Measurements from ENCODE around the gene GAS2L1.
"Not testable (repeated sequence)": the region's sequence is repeated elsewhere in the genome, so short reads cannot be mapped to it uniquely, and the experiment has no call there.

Gene GAS2L1

DNA sequence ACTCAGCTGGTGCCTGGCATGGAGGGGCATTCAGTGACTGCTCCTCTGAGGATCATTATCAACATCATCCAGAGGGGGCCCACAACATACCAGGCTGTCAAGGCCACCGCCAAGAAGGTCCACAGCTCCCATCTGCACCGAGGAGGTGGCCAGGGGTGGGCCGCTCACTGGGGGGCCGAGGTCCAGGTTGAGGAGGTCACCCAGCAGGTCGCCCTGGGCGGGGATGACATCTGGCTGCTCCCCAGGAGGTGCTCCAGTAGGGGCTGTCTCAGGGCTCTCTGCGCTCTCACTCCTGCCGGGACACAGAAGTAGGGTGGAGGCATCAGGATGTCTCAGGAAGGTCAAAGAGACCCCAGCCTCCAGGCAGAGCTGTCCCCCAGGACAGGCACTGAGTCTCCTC is 34.1 kb downstream of the GAS2L1 start:
- TF ChIP-seq Cebpa-rat (IDR thresholded peaks at IDR 0.05) = no peak
- peaks cover 45% of the 10 kb centered on the region; the same call in 1 of the 2 replicates for H4K20me1 ChIP-seq
- H3K9me3 ChIP-seq = no peaks in the 10 kb centered on the region
- no peak overlapping the region for H3K4me3 ChIP-seq
- peak overlapping the region; percentile 57 for H3K4me2 ChIP-seq
- peak overlapping the region; percentile 32 for H3K27ac ChIP-seq
- no peaks in the 10 kb centered on the region for H3K27me3 ChIP-seq
- H3K9ac ChIP-seq = no peak overlapping the region; the same call in 1 of the 2 replicates
- peaks cover 82% of the 10 kb centered on the region for H3K36me3 ChIP-seq
- H3K4me1 ChIP-seq = peaks cover 95% of the 10 kb centered on the region

GRCh38 chr22:29341056-29341848 is 34.8 kb downstream of the GAS2L1 start:
- Histone ChIP-seq H3K36me3 (peaks cover 83% of the 10 kb centered on the region), H3K27ac (peak overlapping the region; percentile 78), H3K9ac (0 out of 2 replicates have a peak overlapping the region, but pooled peaks have one; percentile 38), H3K4me3 (no peak overlapping the region), H3K4me1 (peaks cover 89% of the 10 kb centered on the region), H4K20me1 (peaks cover 38% of the 10 kb centered on the region; the same call in 1 of the 2 replicates), H3K4me2 (peak overlapping the region; percentile 77), H3K27me3 (no peaks in the 10 kb centered on the region), H3K9me3 (no peaks in the 10 kb centered on the region)
- no peak for TF ChIP-seq Cebpa-rat (IDR thresholded peaks at IDR 0.05)

DNA sequence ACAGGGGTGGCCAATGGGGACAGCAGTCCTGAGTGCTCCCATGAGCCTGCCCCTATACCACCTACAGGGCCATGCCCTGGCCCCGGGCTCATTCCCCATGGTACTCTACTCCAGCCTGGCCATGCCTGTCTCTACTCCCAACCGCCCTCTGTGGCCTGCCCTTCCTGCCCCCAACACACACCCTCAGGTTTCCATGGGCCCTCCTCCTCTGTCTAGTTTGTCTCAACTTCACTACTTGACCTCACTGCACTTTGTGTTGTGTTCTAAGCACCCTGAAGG is 35.3 kb downstream of the GAS2L1 start:
- Histone ChIP-seq H3K9me3 (no peaks in the 10 kb centered on the region), H3K27ac (peak overlapping the region; percentile 78), H4K20me1 (peaks cover 33% of the 10 kb centered on the region; the same call in 1 of the 2 replicates), H3K36me3 (peaks cover 83% of the 10 kb centered on the region), H3K4me1 (peaks cover 83% of the 10 kb centered on the region), H3K9ac (peak overlapping the region; percentile 38; the same call in 1 of the 2 replicates), H3K4me2 (peak overlapping the region; percentile 77), H3K4me3 (no peak overlapping the region), H3K27me3 (no peaks in the 10 kb centered on the region)
- no peak for TF ChIP-seq Cebpa-rat (IDR thresholded peaks at IDR 0.05)

- peak; percentile 48; the same call in 1 of the 2 replicates for TF ChIP-seq Cebpa-rat (IDR thresholded peaks at IDR 0.05)
- H3K4me2 ChIP-seq = peak overlapping the region; percentile 77
- no peaks in the 10 kb centered on the region for H3K9me3 ChIP-seq
- peaks cover 29% of the 10 kb centered on the region; the same call in 1 of the 2 replicates for H4K20me1 ChIP-seq
- peaks cover 79% of the 10 kb centered on the region for H3K4me1 ChIP-seq
- H3K4me3 ChIP-seq = no peak overlapping the region
- peaks cover 83% of the 10 kb centered on the region for H3K36me3 ChIP-seq
- peak overlapping the region; percentile 78 for H3K27ac ChIP-seq
- no peaks in the 10 kb centered on the region for H3K27me3 ChIP-seq
- peak overlapping the region; percentile 38; the same call in 1 of the 2 replicates for H3K9ac ChIP-seq
Measured at GRCh38 chr22:29342177-29342576, 35.7 kb downstream of the GAS2L1 start.

DNA sequence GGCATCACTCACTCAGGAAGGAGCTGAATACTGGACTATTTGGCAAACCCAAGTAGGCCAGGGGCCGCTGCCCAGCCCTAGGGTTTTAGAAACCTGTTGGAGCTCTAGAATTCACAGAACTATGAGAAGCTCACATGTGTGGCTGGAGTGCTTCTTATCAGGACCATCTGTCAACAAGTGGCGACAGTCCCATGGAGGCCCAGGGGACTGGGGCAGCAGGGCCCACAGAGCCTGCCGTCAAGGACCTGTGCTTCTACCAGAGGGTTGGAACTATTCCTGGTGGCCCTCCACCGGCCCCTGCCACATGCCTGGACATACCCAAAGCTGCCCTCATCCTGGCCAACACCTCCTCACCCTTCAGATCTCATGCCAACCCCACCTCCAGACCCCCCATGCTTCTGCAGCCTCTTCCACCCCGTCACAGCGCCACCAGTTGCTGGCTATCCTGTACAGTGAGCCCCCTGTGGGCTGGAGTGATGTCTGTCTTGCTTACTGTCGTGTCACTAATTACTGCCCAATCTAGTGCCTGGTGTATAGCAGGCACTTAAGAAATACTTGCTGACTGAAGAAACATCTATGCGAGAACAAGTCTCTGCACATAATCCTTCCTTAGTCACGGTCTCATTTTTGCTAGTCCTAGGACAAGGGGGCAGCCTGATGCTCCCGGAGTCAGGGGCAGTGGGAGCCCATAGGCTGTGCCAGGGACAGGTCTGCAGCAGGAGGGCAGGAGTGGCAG is 36.3 kb downstream of the GAS2L1 start:
- no peak overlapping the region for H3K4me3 ChIP-seq
- peaks cover 86% of the 10 kb centered on the region for H3K36me3 ChIP-seq
- peak overlapping the region; percentile 78 for H3K27ac ChIP-seq
- no peaks in the 10 kb centered on the region for H3K9me3 ChIP-seq
- H3K4me2 ChIP-seq = peak overlapping the region; percentile 77
- H3K9ac ChIP-seq = peak overlapping the region; percentile 38; the same call in 1 of the 2 replicates
- TF ChIP-seq Cebpa-rat (IDR thresholded peaks at IDR 0.05) = no peak
- peaks cover 23% of the 10 kb centered on the region; the same call in 1 of the 2 replicates for H4K20me1 ChIP-seq
- H3K27me3 ChIP-seq = no peaks in the 10 kb centered on the region
- peaks cover 74% of the 10 kb centered on the region for H3K4me1 ChIP-seq

GRCh38 chr22:29343313-29343805 is 36.9 kb downstream of the GAS2L1 start:
- Histone ChIP-seq H4K20me1 (peaks cover 21% of the 10 kb centered on the region; the same call in 1 of the 2 replicates), H3K27me3 (no peaks in the 10 kb centered on the region), H3K9me3 (no peaks in the 10 kb centered on the region), H3K27ac (peak overlapping the region; percentile 78), H3K4me2 (peak overlapping the region; percentile 77), H3K4me1 (peaks cover 67% of the 10 kb centered on the region), H3K9ac (0 out of 2 replicates have a peak overlapping the region, but pooled peaks have one; percentile 38), H3K4me3 (no peak overlapping the region), H3K36me3 (peaks cover 86% of the 10 kb centered on the region)
- TF ChIP-seq Cebpa-rat (IDR thresholded peaks at IDR 0.05) = no peak

DNA sequence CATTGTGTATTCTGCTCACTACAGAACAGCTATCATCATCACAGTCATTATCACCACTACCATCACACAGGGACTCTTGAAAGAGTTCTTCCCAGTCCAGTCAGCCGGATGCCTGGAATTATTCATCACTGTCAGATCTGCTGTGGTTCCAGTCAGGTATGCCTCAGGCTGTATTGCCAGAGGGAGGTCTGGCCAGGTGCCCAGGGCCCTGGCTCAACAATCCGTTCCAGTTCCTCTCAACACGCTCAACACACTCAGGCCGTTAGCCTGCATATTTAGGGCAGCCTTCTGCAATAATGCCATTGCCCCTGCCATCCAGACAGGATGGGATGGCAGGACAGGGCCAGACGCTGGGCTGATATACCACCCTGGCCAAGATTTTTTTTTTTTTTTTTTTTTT is 37.7 kb downstream of the GAS2L1 start:
- Histone ChIP-seq H3K36me3 (peaks cover 86% of the 10 kb centered on the region), H3K9ac (no peak overlapping the region), H3K4me2 (peak overlapping the region; percentile 77), H3K27ac (no peak overlapping the region), H3K27me3 (no peaks in the 10 kb centered on the region), H3K9me3 (no peaks in the 10 kb centered on the region), H3K4me3 (no peak overlapping the region), H3K4me1 (peaks cover 60% of the 10 kb centered on the region), H4K20me1 (peaks cover 21% of the 10 kb centered on the region; the same call in 1 of the 2 replicates)
- TF ChIP-seq Cebpa-rat (IDR thresholded peaks at IDR 0.05) = no peak

DNA sequence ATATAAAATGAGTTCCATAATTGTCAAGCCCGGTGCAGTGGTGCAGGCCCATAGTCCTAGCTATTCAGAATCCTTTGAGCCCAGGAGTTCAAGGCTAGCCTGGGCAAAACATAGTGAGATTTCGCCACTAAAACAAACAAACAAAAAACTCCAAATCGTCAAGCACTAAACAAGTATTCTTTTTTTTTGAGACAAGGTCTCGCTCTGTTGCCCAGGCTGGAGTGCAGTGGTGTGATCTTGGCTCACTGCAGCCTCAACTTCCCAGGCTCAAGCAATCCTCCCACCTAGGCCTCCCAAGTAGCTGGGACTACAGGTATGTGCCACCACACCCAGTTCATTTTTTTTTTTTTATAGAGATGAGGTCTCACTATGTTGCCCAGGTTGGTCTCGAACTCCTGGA is 38.4 kb downstream of the GAS2L1 start:
- Histone ChIP-seq H3K36me3 (peaks cover 86% of the 10 kb centered on the region), H3K4me1 (peaks cover 52% of the 10 kb centered on the region), H4K20me1 (peaks cover 21% of the 10 kb centered on the region; the same call in 1 of the 2 replicates)
- H3K4me2 ChIP-seq, H3K9me3 ChIP-seq, H3K27ac ChIP-seq, H3K27me3 ChIP-seq, H3K9ac ChIP-seq, H3K4me3 ChIP-seq: not testable (repeated sequence)

DNA sequence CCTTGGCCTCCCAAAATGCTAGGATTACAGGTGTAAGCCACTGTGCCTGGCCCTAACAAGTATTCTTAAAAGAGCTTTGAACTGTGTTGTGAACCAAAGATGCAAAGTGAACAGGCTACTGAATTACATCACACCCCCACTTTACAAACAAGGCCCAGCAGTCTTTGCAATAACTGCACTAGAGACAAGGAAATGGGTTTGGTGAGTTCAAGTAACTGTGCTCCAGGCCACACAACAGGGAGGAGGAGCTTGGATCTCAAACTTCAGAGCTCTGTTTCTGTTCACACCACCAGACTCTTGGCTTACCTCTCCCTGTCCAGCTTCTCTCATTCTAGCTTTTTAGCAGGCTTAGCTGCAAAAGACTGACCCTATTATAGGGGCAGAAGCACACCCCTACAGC is 39.5 kb downstream of the GAS2L1 start:
- no peak overlapping the region for H3K27ac ChIP-seq
- H3K9ac ChIP-seq = no peak overlapping the region
- H3K36me3 ChIP-seq = peaks cover 86% of the 10 kb centered on the region
- H3K4me3 ChIP-seq = no peak overlapping the region
- peaks cover 42% of the 10 kb centered on the region for H3K4me1 ChIP-seq
- no peaks in the 10 kb centered on the region for H3K27me3 ChIP-seq
- no peak overlapping the region for H3K4me2 ChIP-seq
- TF ChIP-seq Cebpa-rat (IDR thresholded peaks at IDR 0.05) = no peak
- H4K20me1 ChIP-seq = peaks cover 23% of the 10 kb centered on the region; the same call in 1 of the 2 replicates
- no peaks in the 10 kb centered on the region for H3K9me3 ChIP-seq

All from BLaER1 (cell line).